Eye (tissue), 1 donor: ENCODE data around the gene TNS3.

ENCODE experiments used
- DNase-seq: peaks from one replicate; pipeline ENCODE4 v3.0.0-alpha.2; 2015

The TNS3 gene

DNA sequence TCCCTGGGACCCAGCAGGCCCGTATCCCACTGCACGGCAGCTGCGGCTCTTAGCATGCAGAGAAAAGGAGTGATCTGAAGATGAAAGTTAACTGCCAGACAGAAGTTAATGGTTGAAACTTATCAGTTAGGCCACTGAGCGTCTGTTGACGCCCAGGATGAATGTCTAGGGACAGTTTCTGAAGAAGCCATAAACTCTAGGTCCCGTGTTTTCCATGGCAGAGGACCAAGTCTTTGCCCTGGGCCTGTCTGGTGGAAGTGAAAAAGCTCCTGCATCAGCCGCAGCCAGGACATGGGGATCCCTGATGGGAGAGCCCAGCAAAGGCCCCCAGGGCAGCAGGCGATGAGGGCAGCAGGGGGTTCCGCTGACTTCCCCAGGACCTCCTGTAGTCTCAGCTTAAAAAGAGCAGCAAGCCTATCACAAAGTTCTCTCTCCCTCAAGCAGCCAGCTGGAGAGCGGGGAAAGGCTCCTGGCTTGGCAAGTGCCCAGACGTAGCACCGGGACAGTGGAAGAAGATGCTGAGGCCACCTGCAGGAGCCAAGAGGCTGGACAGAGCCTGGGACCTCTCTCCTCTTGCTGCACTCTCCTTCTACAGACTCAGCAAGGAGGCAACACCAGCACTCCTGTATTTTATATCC, 79.6 kb downstream of the TNS3 start:
- DNase-seq, result no peak

- DNase-seq, result peak; percentile 73
Measured at GRCh38 chr7:47501406-47501805, 80.5 kb downstream of the TNS3 start.

DNA sequence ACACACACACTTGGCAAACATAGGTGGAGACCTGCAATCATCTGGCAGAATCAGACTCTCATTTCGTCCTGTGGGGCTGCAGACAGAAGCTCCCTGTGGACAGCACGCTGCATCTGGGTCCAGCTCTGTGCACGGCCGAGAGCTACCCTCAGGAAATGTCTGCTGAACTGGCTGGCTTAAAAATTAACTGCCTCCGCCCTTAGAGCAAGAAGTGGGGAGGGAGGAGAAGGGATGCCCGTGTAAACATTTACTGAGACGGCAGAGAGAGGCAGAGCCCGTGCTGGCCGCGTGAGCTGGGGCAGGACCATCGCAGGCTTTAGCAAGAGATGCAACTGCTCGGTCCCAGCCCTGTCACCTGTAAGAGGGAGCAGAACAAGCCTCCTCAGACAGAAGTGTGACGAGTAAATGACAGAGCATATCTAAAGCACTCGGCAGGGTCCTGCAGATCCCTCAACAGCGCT, 81.8 kb downstream of the TNS3 start:
- DNase-seq, result no peak

GRCh38 chr7:47498229-47499056, 83.5 kb downstream of the TNS3 start:
- DNase-seq, result no peak

DNA sequence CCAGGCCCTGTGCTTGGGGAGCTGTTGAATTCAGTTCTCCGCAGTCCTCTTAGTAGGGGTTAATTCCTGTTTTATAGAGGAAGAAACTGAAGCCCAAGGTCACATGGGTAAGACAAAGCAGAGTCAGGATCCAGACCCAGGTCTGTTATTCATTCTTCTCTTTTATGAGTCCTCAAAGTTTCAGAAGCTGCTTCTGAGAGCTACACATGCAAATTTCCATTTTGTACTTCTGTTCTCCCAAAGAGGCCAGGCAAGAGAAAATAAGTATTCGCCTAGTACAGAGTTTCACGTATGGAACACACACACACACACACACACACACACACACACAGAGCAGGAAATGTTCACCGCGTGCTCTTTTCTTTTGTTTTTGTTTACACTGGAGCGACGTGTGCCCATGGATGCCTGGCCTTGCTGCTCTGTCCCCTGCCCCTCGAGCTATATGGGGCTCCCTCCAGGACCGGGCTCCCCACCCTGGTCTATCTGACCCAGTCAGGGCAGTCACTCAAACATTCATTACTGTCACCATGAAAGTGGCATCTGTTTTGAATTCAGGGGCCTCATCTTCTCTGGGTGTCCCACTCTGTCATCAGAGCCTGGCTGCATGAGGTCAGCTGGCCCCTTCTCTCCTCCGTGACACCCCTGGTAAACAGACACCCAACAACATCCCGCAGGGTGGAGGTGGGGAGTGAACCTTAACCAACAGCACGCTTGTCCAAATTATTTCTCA, 84.4 kb downstream of the TNS3 start:
- DNase-seq, result no peak

GRCh38 chr7:47496666-47497065, 85.2 kb downstream of the TNS3 start:
- no peak for DNase-seq

DNA sequence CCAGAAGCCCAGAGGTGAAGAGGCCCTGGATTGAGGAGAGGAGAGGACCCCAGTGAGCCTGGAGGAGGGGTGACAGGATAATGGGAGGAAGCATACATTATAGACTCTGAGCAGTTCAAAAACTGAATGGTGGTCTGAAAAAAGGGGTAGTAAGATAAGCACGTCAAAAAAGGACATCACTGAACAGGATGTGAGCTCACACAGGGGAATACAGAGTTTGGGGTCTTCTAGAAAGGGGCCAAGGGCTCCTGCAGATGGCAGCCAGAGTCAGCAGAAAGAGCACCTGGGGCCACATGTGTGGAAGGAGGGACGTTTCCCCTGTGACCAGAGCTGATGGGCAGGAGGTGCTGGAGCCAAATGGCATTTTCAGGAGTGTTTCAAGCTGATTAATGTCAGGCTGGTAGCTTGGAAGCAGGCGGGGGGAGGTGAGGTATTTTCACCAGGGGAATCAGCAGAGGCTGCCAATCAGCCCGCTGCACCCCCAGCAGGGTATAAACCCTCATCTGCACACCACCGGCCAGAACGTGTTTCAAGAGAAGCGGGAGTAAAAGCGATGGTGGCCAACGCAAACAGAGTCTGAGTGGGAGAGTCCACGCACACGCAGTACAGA, 85.8 kb downstream of the TNS3 start:
- DNase-seq, result no peak

- no peak for DNase-seq
Measured at GRCh38 chr7:47493976-47494911, 87.7 kb downstream of the TNS3 start.

DNA sequence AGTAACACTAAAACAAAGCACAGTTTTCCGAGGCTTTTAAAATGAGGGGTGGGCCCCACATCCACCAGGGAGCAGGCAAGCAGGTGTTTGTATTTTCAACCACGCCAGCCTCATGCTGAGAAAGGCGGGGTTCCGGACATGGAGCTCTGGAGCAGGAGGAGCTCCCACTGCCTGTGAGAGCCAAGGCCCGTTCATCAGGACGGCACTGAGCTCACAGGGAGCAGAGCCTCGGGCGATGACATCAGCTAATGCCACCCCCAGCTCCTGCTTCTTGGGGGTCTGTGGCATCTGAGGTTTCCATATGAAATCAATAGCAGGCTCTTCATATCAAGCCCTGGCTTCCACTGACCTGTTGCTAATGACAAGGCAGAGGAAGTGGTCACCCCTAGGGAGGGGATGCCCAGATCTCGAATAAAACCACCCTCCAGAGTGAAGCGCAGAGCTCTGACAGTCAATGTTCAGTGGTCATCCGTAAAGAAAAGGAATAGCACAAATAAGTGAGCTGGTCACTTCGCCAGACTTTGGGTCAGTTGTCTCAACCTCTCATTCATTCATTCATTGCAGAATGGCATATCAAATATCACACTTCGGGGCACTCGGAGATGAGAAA, 89.1 kb downstream of the TNS3 start:
- no peak for DNase-seq

GRCh38 chr7:47490501-47491265, 91.2 kb downstream of the TNS3 start:
- no peak for DNase-seq

GRCh38 chr7:47489624-47490023, 92.3 kb downstream of the TNS3 start:
- no peak for DNase-seq

- peak; percentile 90 for DNase-seq
Measured at GRCh38 chr7:47488969-47489342, 93.0 kb downstream of the TNS3 start.

DNA sequence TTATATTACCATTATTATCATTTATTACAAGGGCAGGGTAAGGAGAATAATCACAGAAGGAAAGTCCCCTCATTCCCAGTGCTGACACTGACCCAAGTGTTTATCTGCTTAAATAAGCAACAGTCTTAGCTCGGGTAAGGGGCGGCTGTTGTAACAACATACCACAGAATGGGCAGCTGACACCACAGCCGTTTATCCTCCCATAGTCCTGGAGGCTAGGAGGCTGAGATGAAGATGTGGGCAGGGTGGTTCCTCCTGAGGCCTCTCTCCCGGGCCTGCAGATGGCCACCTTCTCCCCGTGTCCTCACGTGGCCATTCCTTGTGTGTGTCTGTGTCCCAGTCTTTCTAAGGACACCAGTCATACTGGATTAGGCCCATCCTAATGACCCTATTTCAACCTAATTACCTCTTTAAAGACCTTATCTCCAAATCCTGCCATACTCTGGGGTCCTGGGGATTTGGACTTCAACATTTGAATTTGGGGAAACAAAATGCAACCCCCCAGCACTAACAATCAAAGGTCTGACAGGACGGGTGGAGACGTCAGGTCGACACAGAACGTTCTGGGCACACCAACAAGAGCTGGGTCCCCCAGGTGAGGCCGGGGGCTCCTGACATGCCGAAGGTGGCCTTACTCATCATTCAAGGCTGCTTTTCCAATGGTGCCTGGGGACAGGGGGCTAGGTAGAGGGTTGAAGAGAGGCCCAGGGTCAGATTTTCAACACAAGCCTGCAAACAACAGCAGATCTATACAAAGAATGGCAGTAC, 93.5 kb downstream of the TNS3 start:
- no peak for DNase-seq

- no peak for DNase-seq
Measured at GRCh38 chr7:47485640-47486435, 96.1 kb downstream of the TNS3 start.

DNA sequence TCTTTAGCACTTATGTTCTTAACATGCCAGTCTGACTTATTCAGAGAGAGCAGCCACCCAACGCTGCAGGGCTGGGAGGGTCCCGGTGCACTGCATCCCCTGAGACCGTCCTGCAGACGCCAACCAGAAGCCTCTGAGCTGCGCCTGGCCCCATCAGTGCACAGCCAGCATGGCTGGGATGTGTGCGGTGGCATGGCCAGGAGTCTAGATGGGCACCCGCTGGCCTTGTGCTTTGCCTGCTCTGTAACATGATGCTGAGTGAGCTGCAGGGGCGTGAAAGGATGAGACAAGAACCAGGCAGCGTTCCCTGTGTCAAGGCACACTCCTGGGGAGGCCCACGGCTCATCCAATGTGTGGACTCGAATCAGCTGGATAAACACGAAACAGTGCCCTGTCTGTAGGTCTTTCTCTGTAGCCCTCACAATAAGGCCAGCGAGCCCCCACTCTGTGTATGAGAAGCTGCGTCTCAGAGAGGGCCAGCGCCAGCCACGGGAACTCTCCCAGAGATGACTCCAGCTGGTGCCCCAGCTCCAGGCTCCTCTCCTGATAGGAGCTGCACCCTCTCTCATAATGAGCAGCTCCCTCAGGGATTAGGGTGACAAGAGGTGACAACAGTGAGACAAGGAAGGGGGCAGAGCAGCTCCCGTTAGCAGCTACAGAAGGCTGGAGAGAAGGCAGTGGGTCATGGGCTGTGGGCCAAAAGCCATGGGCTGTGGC, 96.8 kb downstream of the TNS3 start:
- DNase-seq, result no peak

- no peak for DNase-seq
Measured at GRCh38 chr7:47484457-47484856, 97.5 kb downstream of the TNS3 start.

DNA sequence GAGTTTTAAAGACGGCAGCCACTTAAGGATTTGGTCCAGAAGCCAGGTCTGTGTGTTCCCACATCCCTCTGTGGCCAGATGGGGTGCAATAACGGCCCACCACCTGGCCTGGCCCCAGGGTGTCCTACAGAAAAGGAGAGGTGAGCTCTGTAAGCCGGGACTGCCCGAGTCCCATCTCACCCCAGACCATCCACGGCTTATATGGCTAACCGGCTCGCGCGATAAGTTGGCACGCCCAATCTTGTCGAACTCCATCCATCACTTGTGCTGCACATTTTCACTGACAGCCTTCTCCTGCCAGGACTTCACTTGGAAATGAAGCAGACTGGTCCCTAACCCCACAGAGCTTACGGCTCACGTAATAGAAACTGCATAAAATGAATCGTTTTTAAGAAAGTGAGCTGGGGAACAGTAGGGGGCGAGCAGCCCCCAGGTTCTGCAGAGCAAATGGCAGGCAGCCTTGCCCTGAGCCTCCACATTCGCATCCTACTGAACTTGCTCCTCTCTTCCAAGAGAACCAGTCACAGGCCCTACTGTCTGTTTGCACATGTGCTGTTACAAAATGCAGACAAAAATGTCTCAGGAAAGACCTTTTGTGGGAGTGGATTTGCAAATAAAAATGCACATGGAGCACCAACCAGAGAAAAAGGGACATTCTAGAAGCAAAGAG, 98.2 kb downstream of the TNS3 start:
- DNase-seq, result no peak
